Measurements from ENCODE around the gene MEG3.

MEG3 gene

GRCh38 chr14:100872259-100873095 lies 46.6 kb downstream of the MEG3 start:
- DNase-seq (ENCODE audit: extremely low spot score): no peak
- ChIA-PET CTCF (no interaction called here), POLR2A (no interaction called here)
- no peak for TF ChIP-seq NFRKB (IDR thresholded peaks at IDR 0.05)
- no peak for TF ChIP-seq PKNOX1 (IDR thresholded peaks at IDR 0.05)
- no peak for TF ChIP-seq HDGF (IDR thresholded peaks at IDR 0.05; ENCODE audit: borderline replicate concordance)
- TF ChIP-seq ZNF384 (IDR thresholded peaks at IDR 0.05): no peak
- TF ChIP-seq TARDBP (IDR thresholded peaks at IDR 0.05): no peak
- TF ChIP-seq ARNT (IDR thresholded peaks at IDR 0.05): no peak
- no peak for TF ChIP-seq FOXA1 (IDR thresholded peaks at IDR 0.05)
- no peak for TF ChIP-seq FOXM1 (IDR thresholded peaks at IDR 0.05; ENCODE audit: borderline replicate concordance)
- no peak for TF ChIP-seq L3MBTL2 (conservative IDR thresholded peaks at IDR 0.05)
- TF ChIP-seq FOXK2 (IDR thresholded peaks at IDR 0.05): no peak
- TF ChIP-seq CTBP1 (IDR thresholded peaks at IDR 0.05; ENCODE audit: borderline replicate concordance): no peak
- no peak for TF ChIP-seq SUZ12 (IDR thresholded peaks at IDR 0.05)
- no peak for TF ChIP-seq LEF1 (IDR thresholded peaks at IDR 0.05; ENCODE audit: borderline replicate concordance)
- no peak for TF ChIP-seq SP1 (IDR thresholded peaks at IDR 0.05)
- TF ChIP-seq BHLHE40 (IDR thresholded peaks at IDR 0.05; ENCODE audit: borderline replicate concordance): no peak
- TF ChIP-seq ELF4 (IDR thresholded peaks at IDR 0.05): no peak

GRCh38 chr14:100873096-100873482 lies 47.2 kb downstream of the MEG3 start:
- ChIA-PET CTCF (no interaction called here), POLR2A (no interaction called here)
- no peak for DNase-seq (ENCODE audit: extremely low spot score)
- TF ChIP-seq ELF4 (IDR thresholded peaks at IDR 0.05): no peak
- no peak for TF ChIP-seq NFRKB (IDR thresholded peaks at IDR 0.05)
- TF ChIP-seq L3MBTL2 (conservative IDR thresholded peaks at IDR 0.05): no peak
- no peak for TF ChIP-seq CTBP1 (IDR thresholded peaks at IDR 0.05; ENCODE audit: borderline replicate concordance)
- TF ChIP-seq SP1 (IDR thresholded peaks at IDR 0.05): no peak
- TF ChIP-seq BHLHE40 (IDR thresholded peaks at IDR 0.05; ENCODE audit: borderline replicate concordance): no peak
- no peak for TF ChIP-seq HDGF (IDR thresholded peaks at IDR 0.05; ENCODE audit: borderline replicate concordance)
- TF ChIP-seq SUZ12 (IDR thresholded peaks at IDR 0.05): no peak
- TF ChIP-seq ZNF384 (IDR thresholded peaks at IDR 0.05): no peak
- TF ChIP-seq FOXK2 (IDR thresholded peaks at IDR 0.05): no peak
- TF ChIP-seq ARNT (IDR thresholded peaks at IDR 0.05): no peak
- no peak for TF ChIP-seq FOXA1 (IDR thresholded peaks at IDR 0.05)

GRCh38 chr14:100874051-100874410 lies 48.1 kb downstream of the MEG3 start:
- no peak for DNase-seq (ENCODE audit: extremely low spot score)
- ChIA-PET CTCF (no interaction called here), POLR2A (no interaction called here)
- TF ChIP-seq FOXA1 (IDR thresholded peaks at IDR 0.05): no peak
- no peak for TF ChIP-seq ZNF384 (IDR thresholded peaks at IDR 0.05)
- TF ChIP-seq LEF1 (IDR thresholded peaks at IDR 0.05; ENCODE audit: borderline replicate concordance): no peak
- no peak for TF ChIP-seq SUZ12 (IDR thresholded peaks at IDR 0.05)
- TF ChIP-seq NFRKB (IDR thresholded peaks at IDR 0.05): no peak
- no peak for TF ChIP-seq BHLHE40 (IDR thresholded peaks at IDR 0.05; ENCODE audit: borderline replicate concordance)
- no peak for TF ChIP-seq L3MBTL2 (conservative IDR thresholded peaks at IDR 0.05)
- no peak for TF ChIP-seq FOXK2 (IDR thresholded peaks at IDR 0.05)
- TF ChIP-seq HDGF (IDR thresholded peaks at IDR 0.05; ENCODE audit: borderline replicate concordance): no peak
- TF ChIP-seq ELF4 (IDR thresholded peaks at IDR 0.05): no peak
- no peak for TF ChIP-seq ARNT (IDR thresholded peaks at IDR 0.05)
- no peak for TF ChIP-seq FOXM1 (IDR thresholded peaks at IDR 0.05; ENCODE audit: borderline replicate concordance)
- TF ChIP-seq TARDBP (IDR thresholded peaks at IDR 0.05): no peak
- no peak for TF ChIP-seq CTBP1 (IDR thresholded peaks at IDR 0.05; ENCODE audit: borderline replicate concordance)
- no peak for TF ChIP-seq SP1 (IDR thresholded peaks at IDR 0.05)
- TF ChIP-seq PKNOX1 (IDR thresholded peaks at IDR 0.05): no peak

- no peak for DNase-seq (ENCODE audit: extremely low spot score)
- ChIA-PET POLR2A (no interaction called here), CTCF (no interaction called here)
- no peak for TF ChIP-seq FOXA1 (IDR thresholded peaks at IDR 0.05)
Observed at GRCh38 chr14:100874411-100875091, 48.6 kb downstream of the MEG3 start.

- ChIA-PET CTCF (no interaction called here), POLR2A (no interaction called here)
- no peak for DNase-seq (ENCODE audit: extremely low spot score)
- TF ChIP-seq PKNOX1 (IDR thresholded peaks at IDR 0.05) (no peak), FOXA1 (IDR thresholded peaks at IDR 0.05) (no peak), L3MBTL2 (conservative IDR thresholded peaks at IDR 0.05) (no peak), BHLHE40 (IDR thresholded peaks at IDR 0.05; ENCODE audit: borderline replicate concordance) (no peak), SP1 (IDR thresholded peaks at IDR 0.05) (no peak), TARDBP (IDR thresholded peaks at IDR 0.05) (no peak), FOXK2 (IDR thresholded peaks at IDR 0.05) (no peak), NFRKB (IDR thresholded peaks at IDR 0.05) (no peak), SUZ12 (IDR thresholded peaks at IDR 0.05) (no peak), ELF4 (IDR thresholded peaks at IDR 0.05) (no peak), CTBP1 (IDR thresholded peaks at IDR 0.05; ENCODE audit: borderline replicate concordance) (no peak), FOXM1 (IDR thresholded peaks at IDR 0.05; ENCODE audit: borderline replicate concordance) (no peak), LEF1 (IDR thresholded peaks at IDR 0.05; ENCODE audit: borderline replicate concordance) (no peak), ARNT (IDR thresholded peaks at IDR 0.05) (no peak), HDGF (IDR thresholded peaks at IDR 0.05; ENCODE audit: borderline replicate concordance) (no peak), ZNF384 (IDR thresholded peaks at IDR 0.05) (no peak)
Observed at GRCh38 chr14:100875126-100875525, 49.2 kb downstream of the MEG3 start.

All from HEK293T (cell line).